ENCODE results near the gene ZNF423.

Gene ZNF423

DNA sequence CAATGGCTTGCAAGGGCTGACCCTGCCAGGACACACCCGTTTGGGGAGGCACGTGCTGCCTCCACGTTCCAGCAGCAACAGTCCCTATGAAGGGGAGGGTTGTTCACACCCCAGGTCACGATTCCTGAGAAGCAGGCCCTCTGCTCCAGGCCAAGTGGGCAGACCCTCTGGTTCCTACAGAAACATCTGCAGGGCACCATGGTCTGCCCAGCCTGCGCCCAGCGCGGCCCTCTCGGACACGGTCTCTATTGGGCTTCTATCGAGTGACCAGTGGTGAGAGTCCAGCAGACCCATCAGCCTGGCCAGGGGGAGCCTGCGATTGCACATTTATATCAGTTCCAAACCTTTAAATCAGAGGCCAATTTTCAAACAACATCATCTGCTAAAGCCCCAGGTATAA is 128.3 kb downstream of the ZNF423 start:
- no peak for TF ChIP-seq POLR2AphosphoS5 (IDR thresholded peaks at IDR 0.05; ENCODE audit: low read depth, low read length)

DNA sequence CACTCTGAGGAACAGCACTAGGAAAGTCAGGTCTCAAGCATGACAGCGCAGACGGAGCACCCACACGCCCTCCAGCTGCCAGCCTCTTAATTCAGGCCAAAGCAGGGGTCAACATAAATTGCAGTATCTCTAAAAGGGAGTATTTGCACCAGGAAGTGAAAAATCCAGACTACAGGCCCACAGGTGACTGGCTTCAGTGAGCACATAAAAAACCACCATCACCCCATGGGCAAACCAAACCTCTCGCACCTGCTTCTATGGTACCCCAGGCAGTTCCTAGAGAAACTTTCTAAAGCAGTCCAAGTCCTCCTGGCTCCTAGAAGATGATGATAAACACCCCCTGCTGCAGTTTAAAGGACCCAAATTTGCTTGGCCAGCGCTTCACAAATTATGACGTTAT is 129.8 kb downstream of the ZNF423 start:
- TF ChIP-seq POLR2AphosphoS5 (IDR thresholded peaks at IDR 0.05; ENCODE audit: low read depth, low read length) (no peak), SIN3A (IDR thresholded peaks at IDR 0.05; ENCODE audit: borderline replicate concordance, insufficient read depth, low read length) (no peak)

DNA sequence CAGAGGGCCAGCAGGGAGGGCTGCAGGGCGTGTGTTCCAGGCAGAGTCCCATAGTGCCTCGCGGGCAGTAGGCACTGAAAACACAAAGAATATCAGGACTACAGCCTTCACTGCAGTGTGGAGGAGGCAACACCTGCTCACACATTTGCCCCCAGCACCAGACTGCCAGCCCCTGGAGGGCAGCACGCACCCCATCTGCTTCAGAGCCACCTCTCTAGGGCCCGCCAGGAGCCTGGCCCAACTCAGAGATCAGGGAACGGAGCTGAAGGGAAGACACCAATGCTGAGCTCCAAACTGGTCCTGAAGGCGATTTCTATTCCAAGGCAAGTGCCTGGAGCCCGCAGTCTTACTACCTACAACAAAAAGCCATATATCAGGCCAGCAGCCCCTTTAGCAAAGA is 130.3 kb downstream of the ZNF423 start:
- TF ChIP-seq SIN3A (IDR thresholded peaks at IDR 0.05; ENCODE audit: borderline replicate concordance, insufficient read depth, low read length) (no peak), TAF1 (IDR thresholded peaks at IDR 0.05; ENCODE audit: borderline replicate concordance, insufficient read depth, low read length) (no peak), FOXP2 (optimal IDR thresholded peaks at IDR 0.05; ENCODE audit: borderline replicate concordance, extremely low read depth, extremely low read length, insufficient read depth) (no peak), POLR2AphosphoS5 (IDR thresholded peaks at IDR 0.05; ENCODE audit: low read depth, low read length) (no peak)
- TF ChIP-seq, protein P1, sequence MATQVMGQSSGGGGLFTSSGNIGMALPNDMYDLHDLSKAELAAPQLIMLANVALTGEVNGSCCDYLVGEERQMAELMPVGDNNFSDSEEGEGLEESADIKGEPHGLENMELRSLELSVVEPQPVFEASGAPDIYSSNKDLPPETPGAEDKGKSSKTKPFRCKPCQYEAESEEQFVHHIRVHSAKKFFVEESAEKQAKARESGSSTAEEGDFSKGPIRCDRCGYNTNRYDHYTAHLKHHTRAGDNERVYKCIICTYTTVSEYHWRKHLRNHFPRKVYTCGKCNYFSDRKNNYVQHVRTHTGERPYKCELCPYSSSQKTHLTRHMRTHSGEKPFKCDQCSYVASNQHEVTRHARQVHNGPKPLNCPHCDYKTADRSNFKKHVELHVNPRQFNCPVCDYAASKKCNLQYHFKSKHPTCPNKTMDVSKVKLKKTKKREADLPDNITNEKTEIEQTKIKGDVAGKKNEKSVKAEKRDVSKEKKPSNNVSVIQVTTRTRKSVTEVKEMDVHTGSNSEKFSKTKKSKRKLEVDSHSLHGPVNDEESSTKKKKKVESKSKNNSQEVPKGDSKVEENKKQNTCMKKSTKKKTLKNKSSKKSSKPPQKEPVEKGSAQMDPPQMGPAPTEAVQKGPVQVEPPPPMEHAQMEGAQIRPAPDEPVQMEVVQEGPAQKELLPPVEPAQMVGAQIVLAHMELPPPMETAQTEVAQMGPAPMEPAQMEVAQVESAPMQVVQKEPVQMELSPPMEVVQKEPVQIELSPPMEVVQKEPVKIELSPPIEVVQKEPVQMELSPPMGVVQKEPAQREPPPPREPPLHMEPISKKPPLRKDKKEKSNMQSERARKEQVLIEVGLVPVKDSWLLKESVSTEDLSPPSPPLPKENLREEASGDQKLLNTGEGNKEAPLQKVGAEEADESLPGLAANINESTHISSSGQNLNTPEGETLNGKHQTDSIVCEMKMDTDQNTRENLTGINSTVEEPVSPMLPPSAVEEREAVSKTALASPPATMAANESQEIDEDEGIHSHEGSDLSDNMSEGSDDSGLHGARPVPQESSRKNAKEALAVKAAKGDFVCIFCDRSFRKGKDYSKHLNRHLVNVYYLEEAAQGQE (IDR thresholded peaks at IDR 0.05; ENCODE audit: insufficient read depth in 1 of 2, low read depth in 2 of 2, low read length in 2 of 2): no peak

DNA sequence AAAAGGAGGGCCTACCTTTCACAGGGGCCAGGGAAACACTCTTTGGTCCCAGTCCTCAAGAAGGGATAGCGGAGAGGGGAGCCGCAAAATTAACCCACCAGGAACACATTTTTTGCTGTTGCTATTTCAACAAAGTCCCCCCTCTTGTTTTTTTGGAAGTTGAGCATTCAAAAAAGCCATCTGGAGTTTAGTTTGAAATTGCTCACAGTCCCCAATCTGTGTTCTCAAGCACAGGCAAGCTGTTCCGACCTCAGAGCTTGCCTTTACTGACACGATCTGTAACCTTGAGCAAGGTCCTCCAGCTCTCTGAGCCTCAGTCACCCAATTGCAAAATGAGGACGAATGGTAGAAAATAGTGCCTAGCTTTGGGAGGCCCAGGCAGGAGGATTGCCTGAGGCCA is 131.1 kb downstream of the ZNF423 start:
- TF ChIP-seq SIN3A (IDR thresholded peaks at IDR 0.05; ENCODE audit: borderline replicate concordance, insufficient read depth, low read length) (no peak), POLR2AphosphoS5 (IDR thresholded peaks at IDR 0.05; ENCODE audit: low read depth, low read length) (no peak), TAF1 (IDR thresholded peaks at IDR 0.05; ENCODE audit: borderline replicate concordance, insufficient read depth, low read length) (no peak), FOXP2 (optimal IDR thresholded peaks at IDR 0.05; ENCODE audit: borderline replicate concordance, extremely low read depth, extremely low read length, insufficient read depth) (no peak)
- TF ChIP-seq, protein P1 (IDR thresholded peaks at IDR 0.05; ENCODE audit: insufficient read depth in 1 of 2, low read depth in 2 of 2, low read length in 2 of 2): no peak

DNA sequence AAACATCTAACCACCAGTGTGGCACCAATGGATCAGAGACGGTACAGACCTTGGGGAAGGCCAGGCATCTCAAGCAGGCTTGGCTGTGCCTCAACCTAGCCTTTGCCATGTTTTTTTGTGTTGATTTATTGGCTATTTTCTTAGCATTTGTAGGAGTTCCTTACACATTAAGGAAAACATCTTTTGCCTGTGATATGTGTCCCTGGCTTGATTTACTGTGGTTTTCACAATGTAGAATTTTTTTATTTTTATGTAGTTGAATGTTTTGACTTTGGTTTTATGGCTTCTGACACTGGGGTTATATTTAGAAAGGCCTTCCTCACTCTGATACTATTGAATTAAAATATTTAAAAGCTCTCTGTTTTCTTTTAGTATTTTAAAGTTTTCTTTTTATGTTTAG is 132.6 kb downstream of the ZNF423 start:
- no peak for TF ChIP-seq FOXP2 (optimal IDR thresholded peaks at IDR 0.05; ENCODE audit: borderline replicate concordance, extremely low read depth, extremely low read length, insufficient read depth)
- no peak for TF ChIP-seq POLR2AphosphoS5 (IDR thresholded peaks at IDR 0.05; ENCODE audit: low read depth, low read length)
- TF ChIP-seq TAF1 (IDR thresholded peaks at IDR 0.05; ENCODE audit: borderline replicate concordance, insufficient read depth, low read length): no peak
- TF ChIP-seq, protein P1 (IDR thresholded peaks at IDR 0.05; ENCODE audit: insufficient read depth in 1 of 2, low read depth in 2 of 2, low read length in 2 of 2): no peak

DNA sequence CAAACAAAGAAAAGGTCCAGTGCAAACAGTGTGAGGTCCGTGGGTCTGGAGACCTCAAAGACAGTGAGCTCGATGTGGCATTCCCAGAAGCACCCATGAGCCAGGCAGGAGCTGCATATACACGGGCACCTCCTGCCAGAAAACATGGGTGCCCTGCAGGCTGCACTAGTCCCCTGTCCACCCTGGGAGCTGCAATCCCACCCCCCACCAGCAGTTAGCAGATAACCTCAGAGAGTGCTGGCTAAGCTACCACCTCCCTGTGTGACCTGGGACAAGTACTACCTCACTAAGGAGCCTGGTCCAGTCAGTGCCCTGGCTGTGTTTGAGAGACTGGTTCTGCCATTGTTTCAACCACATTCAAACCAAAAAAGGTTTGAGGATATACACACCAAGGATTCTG is 135.7 kb downstream of the ZNF423 start:
- TF ChIP-seq, protein P1 (IDR thresholded peaks at IDR 0.05; ENCODE audit: insufficient read depth in 1 of 2, low read depth in 2 of 2, low read length in 2 of 2): no peak
- no peak for TF ChIP-seq TAF1 (IDR thresholded peaks at IDR 0.05; ENCODE audit: borderline replicate concordance, insufficient read depth, low read length)
- TF ChIP-seq SIN3A (IDR thresholded peaks at IDR 0.05; ENCODE audit: borderline replicate concordance, insufficient read depth, low read length): no peak
- TF ChIP-seq FOXP2 (optimal IDR thresholded peaks at IDR 0.05; ENCODE audit: borderline replicate concordance, extremely low read depth, extremely low read length, insufficient read depth): no peak

Data from PFSK-1 (cell line).